ENCODE measurements around the gene TTBK1.
"Not testable (repeated sequence)": the region's sequence is repeated elsewhere in the genome, so short reads cannot be mapped to it uniquely, and the experiment has no call there.

TTBK1 gene

GRCh38 chr6:43290339-43290904, 47.1 kb downstream of the TTBK1 start:
- no peak for DNase-seq

DNA sequence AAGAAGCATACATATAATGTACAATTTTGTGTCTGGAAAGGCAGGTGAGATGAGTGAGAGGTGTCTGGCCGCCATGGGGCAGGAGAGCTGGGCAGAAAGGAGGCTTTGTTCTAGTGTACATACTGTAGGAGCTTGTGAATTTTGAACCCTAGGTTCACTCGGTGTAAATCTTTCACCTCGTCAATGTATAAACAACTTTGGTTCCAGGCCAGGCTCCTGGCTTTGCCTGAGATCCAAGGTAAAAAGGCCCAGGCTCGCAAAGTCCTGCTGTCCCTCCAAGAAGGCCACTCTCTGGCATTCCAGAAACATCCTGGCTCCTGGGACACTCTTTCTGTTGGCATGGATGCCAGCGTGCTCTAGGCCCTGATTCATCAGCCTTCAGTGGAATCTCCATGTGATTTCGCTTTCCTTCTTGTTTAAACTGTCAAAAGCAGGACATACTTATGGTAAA, 47.6 kb downstream of the TTBK1 start:
- no peak for DNase-seq

DNA sequence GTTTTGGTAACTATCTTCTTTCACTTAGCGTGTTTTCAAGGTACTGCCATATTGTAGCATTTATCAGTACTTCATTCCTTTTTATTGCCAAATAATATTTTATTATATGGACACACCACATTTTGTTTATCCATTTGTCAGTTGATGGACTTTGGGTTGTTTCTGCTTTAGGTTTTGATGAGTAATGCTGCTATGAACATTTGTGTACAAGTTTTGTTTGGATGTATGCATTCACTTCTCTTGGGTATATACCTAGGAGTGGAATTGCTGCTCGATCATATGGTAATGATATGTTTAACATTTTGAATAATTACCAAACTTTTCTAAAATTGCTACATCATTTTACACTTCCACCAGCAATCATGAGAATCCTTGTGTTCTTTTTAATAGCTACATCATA, 48.4 kb downstream of the TTBK1 start:
- no peak for DNase-seq

DNA sequence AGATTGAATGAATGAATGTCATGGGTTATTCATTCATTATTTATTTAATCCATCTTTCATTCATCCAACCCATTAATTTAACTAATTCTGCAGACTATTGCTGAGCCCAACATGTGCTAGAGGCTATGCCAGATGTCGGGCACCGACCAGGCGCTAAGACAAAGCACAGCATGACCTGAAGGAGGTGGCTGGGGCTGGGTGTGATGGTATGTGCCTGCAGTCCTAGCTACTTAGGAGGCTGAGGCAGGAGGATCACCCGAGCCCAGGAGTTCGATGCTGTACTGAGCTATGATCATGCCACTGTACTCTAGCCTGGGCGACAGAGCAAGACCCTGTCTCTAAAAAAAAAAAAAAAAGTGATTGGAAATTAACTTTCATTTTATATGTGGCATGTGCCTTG, 49.1 kb downstream of the TTBK1 start:
- no peak for DNase-seq

DNA sequence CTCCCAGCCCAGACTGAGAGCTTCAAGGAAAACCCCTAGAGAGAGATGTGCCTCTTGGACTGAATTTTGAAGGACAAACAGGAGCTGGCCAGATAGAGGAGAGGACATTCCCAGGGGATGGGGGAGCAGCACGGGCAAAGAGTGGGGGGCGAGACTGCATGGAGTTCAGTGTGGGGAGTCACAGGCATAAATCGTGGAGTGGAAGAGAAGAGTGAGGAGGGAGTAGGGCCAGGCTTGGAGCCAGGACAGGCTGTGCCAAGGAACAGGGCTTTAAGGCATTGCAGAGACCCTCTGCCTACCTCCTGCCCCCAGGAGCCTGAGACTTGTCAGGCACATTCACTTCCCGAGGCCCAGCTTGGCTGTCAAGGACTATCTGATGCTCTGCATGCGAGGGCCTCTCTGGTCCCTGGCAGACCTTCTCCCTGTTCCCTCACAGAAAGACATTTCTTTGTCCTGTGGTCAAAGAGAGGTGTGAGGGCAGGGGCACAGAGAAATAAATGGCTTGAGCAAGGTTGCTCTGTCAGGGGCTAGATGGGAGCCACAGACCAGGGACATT, 49.6 kb downstream of the TTBK1 start:
- DNase-seq = no peak

- no peak for DNase-seq
These were observed 50.4 kb downstream of the TTBK1 start for GRCh38 chr6:43293698-43294097.

DNA sequence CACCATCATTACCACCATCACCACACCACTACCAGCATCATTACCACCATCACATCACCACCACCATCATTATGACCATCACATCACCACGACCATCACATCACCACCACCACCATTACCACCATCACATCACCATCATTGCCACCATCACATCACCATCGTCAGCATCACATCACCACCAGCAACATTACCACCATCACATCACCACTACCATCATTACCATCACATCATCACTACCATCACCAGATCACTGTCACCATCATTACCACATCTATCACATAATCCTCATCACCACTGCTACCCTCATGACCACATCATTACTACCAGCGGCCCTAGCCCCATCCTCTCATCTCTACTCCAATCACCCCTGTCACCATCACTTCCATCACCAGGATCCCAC, 51.3 kb downstream of the TTBK1 start:
- DNase-seq = no peak

GRCh38 chr6:43295456-43295855, 52.2 kb downstream of the TTBK1 start:
- DNase-seq = no peak

DNA sequence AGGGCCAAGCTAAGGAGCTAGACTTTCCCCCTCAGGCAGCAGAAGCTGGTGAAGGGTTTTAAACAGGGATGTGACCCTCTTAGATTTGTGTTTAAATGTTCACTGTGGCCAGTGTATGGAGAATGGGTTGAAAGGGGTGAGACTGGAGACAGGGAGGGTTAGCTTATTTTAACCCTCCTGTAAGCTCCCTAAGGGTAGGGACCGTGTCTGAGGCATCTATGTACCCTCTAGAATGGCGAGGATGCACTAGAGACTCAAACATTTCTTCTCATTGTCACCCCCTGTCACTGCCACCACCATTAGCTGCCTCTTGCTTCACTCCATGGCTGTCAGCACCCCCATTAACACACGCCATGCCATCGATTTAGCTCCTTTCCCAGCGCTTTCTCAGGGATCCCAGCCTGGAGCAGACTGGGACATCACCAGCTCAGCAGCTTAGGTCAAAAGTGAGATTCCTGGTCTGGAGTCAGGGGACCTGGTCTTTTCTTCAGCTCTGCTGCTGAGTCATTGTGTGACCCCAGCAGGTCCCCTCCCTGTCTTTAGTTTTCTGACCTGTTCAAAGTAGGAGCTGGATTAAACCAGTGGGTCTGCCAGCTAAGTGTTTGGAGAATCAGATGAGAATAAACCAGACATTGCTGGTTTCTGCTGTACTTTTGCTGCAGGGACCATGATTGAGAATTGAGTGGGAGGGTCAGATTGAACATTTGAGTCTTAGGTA, 53.7 kb downstream of the TTBK1 start:
- DNase-seq = no peak

GRCh38 chr6:43297644-43298564, 54.6 kb downstream of the TTBK1 start, which contains the start of gene SLC22A7:
SLC22A7 (plus strand) TSS chr6:43298260; CDS start chr6:43298359, 99 bp downstream.
- no peak for DNase-seq

GRCh38 chr6:43298565-43299337, 55.5 kb downstream of the TTBK1 start:
- no peak for DNase-seq

DNA sequence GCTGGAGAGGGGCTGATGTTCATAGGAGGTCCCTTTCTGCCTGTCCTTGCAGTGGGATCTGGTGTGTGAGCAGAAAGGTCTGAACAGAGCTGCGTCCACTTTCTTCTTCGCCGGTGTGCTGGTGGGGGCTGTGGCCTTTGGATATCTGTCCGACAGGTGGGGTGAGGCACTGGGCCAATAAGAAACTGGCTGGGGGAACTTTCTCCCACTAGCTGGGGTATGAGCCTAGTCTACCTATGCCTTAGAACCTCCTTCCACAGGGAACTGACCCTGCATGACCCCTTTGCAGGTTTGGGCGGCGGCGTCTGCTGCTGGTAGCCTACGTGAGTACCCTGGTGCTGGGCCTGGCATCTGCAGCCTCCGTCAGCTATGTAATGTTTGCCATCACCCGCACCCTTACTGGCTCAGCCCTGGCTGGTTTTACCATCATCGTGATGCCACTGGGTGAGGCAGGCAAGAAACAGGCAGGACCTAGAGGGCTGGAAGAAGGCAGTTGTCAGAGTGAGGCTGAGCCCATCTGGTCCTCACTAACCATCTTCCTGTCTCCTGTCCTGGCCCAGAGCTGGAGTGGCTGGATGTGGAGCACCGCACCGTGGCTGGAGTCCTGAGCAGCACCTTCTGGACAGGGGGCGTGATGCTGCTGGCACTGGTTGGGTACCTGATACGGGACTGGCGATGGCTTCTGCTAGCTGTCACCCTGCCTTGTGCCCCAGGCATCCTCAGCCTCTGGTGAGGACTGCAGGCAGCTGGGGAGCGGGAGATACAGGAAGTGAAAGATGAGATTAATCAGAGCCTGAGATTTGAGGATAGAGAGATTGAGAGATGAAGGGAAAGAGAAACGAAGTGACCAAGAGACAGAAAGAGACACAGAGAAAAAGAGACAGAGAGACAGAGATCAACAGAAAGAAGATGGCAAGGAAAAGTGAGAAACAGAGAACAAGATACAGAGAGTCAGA, 56.3 kb downstream of the TTBK1 start:
- no peak for DNase-seq

DNA sequence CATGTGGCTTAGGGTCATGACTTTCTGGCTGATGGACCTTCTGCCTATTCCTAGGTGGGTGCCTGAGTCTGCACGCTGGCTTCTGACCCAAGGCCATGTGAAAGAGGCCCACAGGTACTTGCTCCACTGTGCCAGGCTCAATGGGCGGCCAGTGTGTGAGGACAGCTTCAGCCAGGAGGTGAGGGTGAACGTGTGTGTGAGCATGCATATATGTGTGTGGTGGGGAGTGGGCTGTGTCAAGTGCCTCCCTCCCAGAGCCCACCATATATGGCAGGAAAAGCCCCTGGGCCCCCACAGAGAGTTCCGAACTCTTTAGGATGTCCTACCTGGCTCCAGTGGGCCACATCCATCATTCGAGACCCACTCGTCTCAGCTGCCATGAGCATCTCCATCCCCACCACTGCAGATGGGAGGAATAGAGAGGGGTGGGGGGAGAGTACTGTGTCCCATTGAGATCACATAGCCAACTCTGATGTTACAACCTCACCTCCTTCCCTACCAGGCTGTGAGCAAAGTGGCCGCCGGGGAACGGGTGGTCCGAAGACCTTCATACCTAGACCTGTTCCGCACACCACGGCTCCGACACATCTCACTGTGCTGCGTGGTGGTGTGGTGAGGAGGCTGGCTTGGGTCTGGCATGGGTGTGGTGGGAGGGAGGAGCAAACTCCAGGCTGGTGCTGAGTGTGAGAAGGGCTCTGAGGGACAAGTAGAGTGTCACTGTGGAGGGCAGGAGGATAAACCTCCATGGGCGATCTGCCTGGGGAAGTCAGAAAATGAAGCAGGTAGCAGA, 58.0 kb downstream of the TTBK1 start:
- no peak for DNase-seq

DNA sequence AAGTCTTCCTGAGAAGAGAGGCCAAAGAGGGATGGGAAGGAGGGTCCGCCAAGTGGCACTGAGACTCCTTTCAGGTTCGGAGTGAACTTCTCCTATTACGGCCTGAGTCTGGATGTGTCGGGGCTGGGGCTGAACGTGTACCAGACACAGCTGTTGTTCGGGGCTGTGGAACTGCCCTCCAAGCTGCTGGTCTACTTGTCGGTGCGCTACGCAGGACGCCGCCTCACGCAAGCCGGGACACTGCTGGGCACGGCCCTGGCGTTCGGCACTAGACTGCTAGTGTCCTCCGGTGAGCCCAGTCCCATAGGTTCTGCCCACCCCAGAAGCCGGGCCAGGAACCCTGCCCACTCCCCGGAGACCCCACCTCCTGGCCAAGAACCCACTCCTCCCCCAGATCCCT, 58.8 kb downstream of the TTBK1 start:
- no peak for DNase-seq

DNA sequence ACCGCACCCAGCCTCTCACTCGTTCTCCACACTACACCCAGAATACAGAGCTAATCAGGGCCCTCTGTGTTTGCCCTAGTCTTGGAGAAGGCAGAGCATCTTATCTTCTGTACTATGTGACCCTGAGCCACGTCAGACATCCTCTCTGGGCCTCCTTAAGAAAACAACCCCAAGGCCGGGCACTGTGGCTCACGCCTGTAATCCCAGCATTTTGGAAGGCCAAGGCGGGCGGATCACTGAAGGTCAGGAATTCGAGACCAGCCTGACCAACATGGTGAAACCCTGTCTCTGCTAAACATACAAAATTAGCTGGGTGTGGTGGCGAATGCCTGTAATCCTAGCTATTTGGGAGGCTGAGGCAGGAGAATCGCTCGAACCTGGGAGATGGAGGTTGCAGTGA, 59.7 kb downstream of the TTBK1 start:
- not testable (repeated sequence) for DNase-seq

DNA sequence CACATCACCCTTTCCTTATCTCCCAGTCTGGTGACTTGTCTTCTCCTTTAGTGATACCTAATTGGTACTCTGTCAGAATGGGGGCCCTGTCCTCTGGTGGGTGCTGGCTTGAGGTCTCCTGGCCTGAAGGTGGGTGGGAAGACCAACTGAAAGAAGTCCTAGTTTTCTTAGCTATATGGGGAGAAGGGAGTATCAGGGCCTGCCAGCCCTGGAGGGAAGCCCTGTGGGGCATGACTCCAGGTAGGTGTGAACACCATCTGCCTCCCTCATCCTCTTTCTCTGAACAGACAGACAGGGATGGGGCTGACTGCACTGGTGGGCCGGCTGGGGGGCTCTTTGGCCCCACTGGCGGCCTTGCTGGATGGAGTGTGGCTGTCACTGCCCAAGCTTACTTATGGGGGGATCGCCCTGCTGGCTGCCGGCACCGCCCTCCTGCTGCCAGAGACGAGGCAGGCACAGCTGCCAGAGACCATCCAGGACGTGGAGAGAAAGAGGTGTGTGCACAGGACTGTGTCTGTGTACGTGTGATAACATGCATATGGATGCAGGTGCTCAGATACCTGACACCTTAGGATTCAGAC, 60.6 kb downstream of the TTBK1 start:
- no peak for DNase-seq

GRCh38 chr6:43304361-43304760, 61.1 kb downstream of the TTBK1 start:
- no peak for DNase-seq

- no peak for DNase-seq
These were observed 61.6 kb downstream of the TTBK1 start for GRCh38 chr6:43304882-43305281.

GRCh38 chr6:43306086-43306485, 62.8 kb downstream of the TTBK1 start:
- no peak for DNase-seq

GRCh38 chr6:43307451-43308100, 64.3 kb downstream of the TTBK1 start:
- no peak for DNase-seq
